GM12801 (cell line): ENCODE results near the gene ARL13B.

Experiments
- TF ChIP-seq, protein P1 (sequence below): IDR thresholded peaks from one replicate; pipeline ENCODE4 v1.5.1; 2011; ENCODE audit warnings: control low read depth; ENCODE audit not compliant: insufficient read length; ENCODE audit errors: extremely low read depth

The ARL13B gene

DNA sequence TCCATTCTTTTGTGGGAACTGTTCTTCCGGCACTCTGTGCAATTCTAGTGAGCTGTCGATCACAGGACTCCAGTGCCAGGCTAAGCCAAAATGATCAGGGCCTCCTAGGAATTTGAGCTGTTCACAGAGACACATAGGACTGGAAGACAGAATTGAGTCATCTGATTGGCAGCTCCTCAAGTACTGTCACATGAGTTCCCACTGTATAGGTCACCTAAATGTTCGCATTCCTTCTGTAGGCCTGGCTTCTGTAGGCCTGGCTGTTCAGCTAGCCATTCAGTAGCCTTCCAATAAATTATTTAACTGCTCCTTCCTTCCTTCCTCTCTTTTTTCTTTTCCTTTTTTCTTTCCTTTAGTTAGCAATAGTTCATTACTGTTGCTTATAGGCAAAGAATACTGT, 10.5 kb upstream of the ARL13B start:
- TF ChIP-seq, protein P1, sequence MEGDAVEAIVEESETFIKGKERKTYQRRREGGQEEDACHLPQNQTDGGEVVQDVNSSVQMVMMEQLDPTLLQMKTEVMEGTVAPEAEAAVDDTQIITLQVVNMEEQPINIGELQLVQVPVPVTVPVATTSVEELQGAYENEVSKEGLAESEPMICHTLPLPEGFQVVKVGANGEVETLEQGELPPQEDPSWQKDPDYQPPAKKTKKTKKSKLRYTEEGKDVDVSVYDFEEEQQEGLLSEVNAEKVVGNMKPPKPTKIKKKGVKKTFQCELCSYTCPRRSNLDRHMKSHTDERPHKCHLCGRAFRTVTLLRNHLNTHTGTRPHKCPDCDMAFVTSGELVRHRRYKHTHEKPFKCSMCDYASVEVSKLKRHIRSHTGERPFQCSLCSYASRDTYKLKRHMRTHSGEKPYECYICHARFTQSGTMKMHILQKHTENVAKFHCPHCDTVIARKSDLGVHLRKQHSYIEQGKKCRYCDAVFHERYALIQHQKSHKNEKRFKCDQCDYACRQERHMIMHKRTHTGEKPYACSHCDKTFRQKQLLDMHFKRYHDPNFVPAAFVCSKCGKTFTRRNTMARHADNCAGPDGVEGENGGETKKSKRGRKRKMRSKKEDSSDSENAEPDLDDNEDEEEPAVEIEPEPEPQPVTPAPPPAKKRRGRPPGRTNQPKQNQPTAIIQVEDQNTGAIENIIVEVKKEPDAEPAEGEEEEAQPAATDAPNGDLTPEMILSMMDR = no peak

DNA sequence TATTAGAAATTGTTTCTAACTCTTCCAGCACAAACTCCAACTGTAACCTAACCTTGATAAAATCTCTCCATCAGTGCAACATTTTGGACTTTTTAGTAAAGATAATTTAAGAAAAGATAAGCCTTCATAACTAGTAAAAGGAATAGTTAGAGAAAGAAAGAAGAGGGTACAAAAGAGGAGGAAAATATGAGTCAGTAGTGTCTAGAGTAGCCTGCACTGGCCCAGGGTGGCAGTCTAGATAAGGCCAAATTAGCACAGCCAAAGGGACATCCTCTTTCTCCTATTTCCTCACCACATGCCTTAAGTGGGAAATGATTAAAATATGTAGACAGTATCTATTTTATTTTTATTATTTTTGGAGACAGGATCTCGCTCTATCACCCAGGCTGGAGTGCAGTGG, 10.0 kb upstream of the ARL13B start:
- TF ChIP-seq, protein P1 = no peak

DNA sequence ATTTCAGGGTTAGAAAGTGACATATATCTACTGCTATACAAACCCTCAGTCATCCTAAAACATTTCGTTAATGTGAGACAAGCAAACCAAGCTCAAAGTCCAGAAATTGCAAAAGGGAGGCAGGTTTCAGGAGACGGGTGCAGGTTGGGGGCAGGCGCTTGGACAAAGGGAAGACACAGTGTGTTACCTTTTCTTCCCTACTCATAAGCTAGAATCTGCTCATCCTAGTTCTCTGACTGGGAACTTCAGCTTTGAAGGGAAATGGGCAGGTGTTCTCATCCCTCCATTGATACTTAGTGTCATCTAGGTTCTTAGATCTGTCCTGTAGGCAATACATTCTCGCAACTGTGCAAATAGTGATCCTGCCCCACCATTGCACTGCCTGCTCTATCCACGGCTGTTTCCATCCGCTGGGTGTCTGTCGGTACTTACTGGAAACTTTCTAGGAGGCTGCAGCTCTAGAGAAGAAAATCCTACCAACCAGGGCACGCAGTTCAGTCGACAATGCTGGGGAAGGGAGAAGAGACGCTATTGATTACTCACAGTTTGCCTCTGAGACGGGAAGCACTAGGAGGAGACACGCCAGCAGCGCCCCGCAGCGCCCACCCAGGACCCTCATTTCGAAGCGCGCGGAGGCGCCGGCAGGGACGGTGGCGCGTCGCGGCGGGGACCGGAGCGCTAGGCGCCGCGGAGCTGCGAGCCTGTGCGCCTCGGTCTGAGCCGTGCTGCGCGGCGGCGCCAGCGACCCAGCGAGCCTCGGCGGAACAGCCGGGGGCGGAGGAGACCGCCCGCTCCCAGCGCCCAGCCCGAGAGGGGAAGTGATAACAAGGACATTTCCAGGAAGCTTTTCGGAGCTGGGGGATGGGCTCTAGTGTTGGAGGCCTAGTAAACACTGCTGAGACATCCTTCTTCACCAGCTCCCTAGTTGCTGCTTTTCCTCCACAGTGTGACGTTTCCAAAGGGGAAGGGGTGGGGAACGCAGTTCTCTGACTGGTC, 6.5 kb upstream of the ARL13B start, which contains the start of gene PROS1:
PROS1 (minus strand) TSS at position 766 of the 996 bp plus-strand sequence; CDS start at position 619, 147 bp downstream.
- TF ChIP-seq, protein P1 = no peak

DNA sequence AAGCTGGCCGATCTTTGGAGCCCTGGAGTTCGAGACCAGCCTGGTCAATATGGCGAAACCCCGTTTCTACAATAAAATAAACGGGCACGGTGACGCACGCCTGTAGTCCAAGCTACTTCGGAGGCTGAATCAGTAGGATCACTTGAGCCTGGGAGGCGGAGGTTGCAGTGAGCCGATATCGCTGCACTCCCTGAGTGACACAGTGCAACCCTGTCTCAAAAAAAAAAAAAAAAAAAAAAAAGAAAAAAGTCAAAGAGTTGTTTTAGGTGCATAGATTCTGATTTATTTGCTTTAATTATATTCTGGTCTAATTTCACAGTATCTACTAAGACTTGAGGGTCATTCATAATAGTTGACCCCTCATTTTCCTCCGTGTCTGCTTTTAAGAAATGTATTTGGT, 1.7 kb downstream of the ARL13B start:
- TF ChIP-seq, protein P1 = no peak

DNA sequence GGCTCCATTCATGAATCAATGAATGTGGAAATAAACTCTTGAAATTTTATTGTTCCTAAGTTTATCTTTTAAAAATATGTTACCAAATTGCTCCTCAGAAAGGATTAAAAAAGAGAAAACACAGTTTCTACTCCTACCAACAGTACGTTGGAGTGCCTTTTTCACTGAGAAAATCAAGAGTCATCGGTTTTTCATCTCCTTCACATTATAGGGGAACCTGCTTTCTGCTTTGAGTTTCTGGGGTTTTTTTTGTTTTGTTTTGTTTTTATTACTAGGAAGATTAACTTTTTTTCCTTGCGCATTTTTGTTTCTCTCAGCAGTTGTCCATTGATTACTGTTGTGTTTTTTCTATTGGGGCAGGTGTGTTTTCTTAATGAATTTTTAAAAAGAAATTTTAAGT, 3.5 kb downstream of the ARL13B start:
- TF ChIP-seq, protein P1 = no peak

DNA sequence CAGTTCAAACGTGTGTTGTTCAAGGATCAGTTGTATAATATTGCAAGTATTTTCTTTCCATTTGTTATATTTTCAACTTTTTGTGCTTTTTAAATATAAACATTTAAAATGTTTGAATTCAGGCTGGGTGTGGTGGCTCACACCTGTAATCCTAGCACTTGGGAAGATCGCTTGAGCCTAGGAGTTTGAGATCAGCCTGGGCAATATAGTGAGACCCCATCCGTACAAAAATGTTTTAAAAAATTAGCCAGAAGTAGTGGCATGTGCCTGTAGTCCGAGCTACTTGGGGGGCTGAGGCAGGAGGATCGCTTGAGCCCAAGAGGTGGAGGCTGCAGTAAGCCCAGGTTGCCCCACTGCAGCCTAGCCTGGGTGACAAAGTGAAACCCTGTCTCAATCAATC, 4.7 kb downstream of the ARL13B start:
- TF ChIP-seq, protein P1 = no peak

DNA sequence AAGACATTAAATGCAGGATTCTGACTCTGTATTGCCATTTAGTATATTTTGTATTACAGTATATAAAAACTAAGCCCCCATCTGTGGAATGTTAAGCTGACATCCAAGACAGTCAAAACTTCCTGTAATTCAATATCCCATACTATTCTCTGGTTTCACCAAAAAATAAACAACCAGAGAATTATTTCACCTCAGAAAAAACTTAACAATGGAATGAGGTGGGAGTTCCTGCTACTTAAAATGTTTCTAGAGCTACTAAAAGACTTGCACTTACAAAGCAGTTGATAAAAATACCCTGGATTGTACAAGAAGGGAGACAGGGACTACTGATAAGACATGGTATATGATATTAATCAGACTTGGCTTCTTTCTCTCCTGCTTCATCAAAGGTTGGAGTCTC, 8.3 kb downstream of the ARL13B start:
- TF ChIP-seq, protein P1 = no peak
